Suppressor macrophage treated with lipopolysaccharide for 1 hour (primary cell): Measurements from ENCODE around the gene RXFP2.
A peak's percentile ranks its signal among the peaks of the same experiment; 100 is the strongest.

Source experiments
- DNase-seq, 3 donors: peaks; one replicate each; pipeline ENCODE4 v3.0.0-alpha.2; 2020 to 2022

RXFP2 gene, protein sequence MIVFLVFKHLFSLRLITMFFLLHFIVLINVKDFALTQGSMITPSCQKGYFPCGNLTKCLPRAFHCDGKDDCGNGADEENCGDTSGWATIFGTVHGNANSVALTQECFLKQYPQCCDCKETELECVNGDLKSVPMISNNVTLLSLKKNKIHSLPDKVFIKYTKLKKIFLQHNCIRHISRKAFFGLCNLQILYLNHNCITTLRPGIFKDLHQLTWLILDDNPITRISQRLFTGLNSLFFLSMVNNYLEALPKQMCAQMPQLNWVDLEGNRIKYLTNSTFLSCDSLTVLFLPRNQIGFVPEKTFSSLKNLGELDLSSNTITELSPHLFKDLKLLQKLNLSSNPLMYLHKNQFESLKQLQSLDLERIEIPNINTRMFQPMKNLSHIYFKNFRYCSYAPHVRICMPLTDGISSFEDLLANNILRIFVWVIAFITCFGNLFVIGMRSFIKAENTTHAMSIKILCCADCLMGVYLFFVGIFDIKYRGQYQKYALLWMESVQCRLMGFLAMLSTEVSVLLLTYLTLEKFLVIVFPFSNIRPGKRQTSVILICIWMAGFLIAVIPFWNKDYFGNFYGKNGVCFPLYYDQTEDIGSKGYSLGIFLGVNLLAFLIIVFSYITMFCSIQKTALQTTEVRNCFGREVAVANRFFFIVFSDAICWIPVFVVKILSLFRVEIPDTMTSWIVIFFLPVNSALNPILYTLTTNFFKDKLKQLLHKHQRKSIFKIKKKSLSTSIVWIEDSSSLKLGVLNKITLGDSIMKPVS

DNA sequence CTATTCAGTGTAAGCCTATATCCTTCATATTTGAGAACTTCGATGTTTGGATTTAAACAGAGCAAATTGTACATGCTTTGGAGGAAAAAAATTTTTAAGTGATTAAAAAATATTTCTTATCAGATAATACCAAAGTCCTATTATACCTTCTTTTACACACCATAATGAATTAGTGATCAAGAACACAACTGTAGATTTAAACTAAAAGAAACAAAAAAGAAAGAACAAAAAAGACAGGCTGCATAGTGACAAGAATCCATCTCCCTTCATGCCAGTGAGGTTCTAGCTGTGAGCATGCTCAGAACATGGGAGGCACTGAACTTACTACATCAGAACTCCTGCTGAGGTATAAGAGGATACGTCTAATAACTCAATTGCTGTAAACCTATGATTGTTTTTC, at the start of gene RXFP2:
TSS of gene RXFP2 (plus strand) at position 301 of the 400 bp plus-strand sequence. CDS start at position 388, 87 bp downstream.
- no peak for DNase-seq

DNA sequence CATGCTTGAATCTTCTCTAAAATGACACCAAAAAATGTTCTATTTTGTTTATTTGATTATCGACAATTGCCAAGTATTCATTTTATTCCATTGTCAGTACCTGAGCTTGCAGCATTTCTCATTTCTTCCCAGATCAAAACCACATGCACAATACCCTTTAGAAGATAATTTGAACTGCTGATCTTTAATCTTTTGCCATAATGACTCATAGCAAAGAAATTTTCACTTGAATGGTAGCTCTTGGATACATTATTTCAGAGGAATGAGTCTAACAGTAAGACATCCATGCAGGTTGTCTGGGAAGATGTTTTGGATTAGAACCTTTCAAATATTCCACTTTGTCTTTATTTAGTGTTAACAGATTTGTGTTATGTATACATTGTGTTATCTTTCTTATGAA, 42.0 kb upstream of the RXFP2 start:
- DNase-seq: no peak

DNA sequence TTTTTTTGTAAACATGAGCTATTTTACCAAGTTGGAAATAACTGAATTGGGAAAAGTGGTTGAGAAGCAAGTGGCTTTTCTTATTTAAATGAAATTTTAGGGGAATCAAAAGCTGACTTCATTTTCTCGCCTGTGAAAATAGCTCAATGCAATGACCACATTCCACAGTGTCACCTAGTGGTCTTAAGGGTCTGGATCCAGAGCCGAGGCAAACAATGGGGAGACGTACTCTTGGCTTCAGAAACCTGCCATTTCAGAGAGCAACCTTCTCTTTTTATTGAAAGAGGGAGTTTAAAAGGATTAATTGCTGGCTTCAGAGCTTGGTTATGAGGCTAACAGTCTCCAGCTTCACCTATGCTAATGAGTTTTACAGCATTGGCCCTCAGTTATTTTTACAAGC, 39.7 kb upstream of the RXFP2 start:
- DNase-seq: no peak

DNA sequence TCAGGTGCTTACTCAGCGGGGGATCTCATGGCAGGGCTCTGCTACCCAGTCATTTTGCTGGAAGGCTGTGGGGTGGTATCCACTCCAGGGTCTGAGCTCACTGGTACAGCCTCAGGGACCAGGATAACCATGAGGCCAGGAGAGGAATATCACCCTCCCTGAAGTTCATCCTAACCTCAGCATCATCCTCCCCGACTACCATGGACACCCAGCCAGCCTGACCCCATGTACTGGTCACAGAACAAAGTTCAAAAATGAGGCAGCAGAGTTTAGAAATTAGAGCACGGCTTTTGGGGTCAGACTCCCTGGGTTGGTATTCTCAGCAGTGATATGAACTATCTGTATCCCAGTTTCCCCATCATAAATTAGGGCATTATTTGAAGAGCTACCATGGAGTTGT, 35.5 kb upstream of the RXFP2 start:
- no peak for DNase-seq

DNA sequence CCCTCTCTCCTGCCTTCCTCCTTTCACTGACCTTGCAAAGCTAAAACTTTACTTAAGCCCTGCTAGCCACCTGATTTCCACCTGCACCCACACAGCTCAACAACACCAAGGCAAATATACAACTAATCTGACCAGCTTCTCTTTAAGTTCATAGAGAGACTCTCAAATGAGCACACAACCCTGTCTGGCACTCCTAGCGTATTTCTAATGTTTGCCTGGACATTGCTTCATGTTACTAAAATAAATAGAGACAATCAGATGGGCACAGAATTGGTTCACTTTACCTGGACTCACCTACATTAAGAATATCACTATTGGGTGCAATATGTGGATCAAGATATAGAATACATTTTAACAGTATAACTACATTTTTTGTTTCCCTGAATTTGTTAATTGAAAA, 33.2 kb upstream of the RXFP2 start:
- DNase-seq: no peak

DNA sequence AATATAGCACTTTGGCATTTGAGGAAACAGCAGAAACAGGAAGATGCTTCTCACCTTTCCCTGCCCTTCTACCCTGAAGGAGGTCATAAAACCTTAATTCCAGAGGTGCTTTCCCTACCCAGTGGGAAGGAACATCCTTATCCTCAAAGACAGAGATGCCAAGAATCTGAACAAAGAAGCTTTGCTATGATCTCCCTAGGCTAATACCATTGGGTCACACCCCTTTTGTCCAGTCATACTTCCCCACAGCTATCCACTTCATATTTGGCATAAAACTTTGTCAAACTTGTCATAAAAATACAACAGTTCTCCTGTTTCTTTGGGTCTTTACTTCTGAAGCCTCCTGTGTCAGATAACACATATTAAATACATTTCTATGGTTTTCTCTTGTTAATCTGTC, 21.7 kb upstream of the RXFP2 start:
- no peak for DNase-seq

DNA sequence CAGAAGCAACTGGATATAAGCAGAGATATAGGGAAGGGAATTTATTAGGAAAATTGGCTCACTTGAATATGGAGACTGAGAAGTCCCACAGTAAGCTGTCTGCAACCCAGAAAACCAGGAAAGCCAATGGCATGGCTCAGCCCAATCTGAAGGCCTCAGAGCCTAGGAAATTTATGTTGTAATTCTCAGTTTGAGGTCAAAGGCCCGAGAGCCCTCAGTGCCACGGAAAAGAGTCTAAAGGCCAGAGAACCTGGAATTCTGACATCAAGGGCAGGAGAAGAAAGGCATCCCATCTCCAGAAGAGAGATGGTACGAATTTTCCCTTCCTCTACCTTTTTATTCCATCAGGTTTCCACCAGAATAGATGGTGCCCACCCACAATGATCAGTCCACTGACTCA, 20.1 kb upstream of the RXFP2 start:
- no peak for DNase-seq

DNA sequence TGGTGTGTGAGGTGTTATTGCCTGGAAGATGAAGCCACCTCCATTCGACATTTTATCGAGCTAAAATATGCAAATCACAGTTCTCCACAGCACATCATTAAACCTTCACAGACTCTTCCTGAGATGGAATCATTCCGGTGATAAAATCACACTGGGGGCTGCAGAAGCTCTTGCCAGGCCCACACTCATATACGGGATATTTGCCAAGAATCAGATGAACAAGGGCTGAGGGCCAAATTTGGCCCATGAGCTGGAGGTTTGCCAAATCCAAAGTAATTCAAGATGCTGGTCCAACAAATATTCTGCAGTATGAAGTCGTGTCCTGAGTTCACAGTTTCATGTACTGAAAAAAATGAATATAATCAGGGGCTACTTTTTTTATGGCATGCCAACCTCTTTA, 16.7 kb upstream of the RXFP2 start:
- DNase-seq: no peak

DNA sequence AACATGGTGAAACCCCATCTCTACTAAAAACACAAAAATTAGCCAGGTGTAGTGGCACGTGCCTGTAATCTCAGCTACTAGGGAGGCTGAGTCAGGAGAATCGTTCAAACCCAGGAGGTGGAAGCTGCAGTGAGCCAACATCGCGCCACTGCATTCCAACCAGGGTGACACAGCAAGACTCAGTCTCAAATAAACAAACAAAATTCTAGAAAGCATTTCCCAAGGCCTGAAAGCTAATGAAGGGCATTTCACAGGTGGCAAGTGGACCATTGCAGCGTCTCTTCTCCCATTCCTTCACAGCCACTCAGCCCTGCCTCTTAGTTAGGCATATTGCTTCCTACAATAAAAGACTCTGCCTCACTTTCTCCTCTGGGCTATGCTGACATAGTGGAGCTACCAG, 13.5 kb upstream of the RXFP2 start:
- no peak for DNase-seq

DNA sequence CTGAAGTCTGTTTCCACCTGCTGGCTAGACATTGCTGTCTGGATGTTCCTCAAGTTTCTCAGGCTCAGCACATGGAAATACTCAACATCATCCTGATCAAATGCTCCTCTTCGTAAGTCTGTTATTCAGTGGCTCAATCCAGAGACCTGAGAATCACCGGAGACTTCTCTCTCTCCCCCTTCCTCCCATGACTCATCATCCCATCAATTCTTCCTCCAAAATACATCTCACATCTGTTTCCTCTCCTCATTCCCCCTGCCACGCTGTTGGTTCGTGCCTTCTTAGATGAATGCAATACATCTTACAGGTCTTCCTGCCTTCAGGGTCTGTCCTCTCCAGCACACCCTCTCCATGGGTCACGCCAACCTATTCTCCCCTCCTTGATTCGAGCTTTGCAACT, 7.4 kb upstream of the RXFP2 start:
- DNase-seq: no peak

DNA sequence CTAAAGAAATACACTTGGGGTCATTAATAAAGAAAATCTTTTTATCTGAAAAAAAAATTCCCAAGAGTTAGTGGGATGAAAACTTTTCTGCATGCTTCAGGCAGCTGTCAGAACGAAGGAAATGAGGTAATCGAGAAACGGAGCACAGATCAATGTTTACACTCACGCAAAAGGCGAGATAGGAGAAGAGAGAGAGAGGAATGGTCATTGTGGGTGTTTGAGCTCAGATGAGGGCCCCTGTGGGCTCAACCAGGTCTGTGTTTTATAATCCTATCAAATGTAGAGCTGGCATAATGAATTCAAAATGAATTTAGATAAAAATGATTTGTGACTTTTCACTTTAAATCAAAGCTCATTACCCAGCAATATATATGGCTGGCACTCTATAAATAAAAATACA, 6.3 kb upstream of the RXFP2 start:
- DNase-seq: no peak

DNA sequence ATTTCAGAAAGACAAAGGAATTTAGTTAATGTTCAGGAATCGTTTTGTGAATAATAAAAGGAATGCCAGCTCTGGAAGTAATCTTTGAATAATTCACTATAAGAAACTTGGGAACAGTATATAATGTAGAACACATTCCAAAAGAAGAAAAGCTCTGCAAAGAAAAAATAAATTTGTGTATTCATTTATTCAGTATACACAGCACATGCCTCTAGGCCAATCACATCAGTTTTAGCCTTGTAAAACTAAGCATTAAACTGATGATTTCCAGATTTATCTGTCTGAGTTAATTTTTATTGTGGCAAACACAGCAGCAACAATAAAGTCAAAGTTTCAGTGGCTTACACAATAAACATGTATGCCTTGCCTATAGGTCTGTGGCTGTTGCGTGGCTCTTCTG, 5.7 kb upstream of the RXFP2 start:
- no peak for DNase-seq

DNA sequence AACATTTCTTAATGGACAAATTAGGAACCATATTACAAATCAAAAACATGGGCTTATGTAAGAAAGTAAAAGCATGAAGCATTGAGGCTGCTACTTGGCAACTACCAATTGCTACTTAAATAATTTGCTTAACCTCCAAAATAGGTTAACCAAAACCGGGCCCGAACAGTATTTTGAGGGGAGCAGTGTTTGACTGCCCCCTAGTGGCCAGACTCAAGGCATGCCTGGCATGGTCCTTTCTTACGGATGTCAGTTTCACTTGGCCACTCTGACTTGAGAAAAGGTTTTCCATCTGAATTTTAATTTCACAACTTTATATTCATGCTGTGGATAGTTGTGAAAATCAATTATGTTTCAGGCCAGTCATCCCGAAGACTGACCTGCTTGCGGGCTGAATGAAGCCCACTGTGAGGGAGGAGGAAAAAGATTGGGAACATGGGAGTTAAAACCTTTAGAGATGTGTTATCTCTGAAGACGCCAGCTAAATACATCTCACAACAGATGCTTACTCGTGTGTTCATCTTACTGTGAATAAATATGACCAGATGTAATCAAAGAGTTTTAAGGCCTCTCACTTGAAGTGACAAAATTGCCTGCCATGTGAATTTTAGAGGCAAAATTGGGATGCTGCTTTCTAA, 2.9 kb downstream of the RXFP2 start:
- DNase-seq: peak; percentile 76 to 85 (median 82)

DNA sequence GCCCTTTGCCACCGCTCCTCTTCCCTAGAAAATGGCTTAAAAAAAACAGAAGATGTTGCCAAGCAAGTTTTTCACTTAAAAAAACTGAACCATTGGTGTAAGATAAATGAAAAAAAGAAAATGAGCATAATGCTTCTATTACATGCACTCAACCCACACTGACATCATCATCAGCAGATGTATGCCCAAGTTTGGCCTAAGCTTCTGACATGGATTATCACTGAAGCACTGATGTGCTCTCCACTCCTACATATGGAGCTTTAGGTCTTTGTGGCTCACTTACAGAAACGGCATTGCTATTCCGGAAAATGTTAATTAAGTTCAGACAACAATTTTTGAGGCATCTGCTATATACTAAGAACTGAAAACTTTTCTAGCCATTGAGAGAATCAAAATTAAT, 8.0 kb downstream of the RXFP2 start:
- no peak for DNase-seq

DNA sequence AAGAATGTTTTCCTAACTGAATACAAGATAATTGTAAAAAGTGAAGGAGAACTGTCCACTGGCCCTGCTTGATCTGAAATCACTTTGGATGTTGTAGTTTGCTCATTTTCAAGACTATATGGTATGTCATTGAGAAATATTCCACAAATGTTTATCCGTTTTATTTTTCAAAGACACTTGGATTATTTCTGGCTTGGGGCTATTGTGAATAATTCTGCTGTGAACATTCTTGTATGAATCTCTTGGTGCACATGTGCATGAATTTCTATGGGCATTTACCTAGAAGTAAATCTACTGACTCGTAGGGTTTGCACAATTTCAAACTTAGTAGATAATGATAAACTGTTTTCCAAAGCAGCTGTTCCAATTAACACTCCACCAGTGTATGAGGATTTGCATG, 8.6 kb downstream of the RXFP2 start:
- no peak for DNase-seq

DNA sequence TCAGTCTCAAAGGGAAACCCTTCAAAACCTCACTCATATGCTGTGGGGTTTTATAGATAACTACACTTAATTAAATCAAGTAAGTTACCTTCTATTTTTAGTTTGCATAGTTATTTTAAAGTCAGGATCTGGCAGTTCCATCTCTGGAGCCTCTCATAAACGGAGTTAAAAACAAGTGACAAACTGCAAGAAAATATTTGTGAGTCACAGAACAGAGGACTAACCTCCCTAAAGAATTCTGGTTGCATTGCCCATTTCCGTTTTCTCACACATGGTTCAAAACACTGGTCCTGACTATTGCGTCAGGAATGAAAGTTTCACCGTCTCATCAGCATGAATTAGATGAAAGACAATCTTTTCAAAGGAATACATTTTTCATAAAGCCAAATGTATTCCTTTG, 10.6 kb downstream of the RXFP2 start:
- DNase-seq: peak in 1 of 3 donors; percentile 9

DNA sequence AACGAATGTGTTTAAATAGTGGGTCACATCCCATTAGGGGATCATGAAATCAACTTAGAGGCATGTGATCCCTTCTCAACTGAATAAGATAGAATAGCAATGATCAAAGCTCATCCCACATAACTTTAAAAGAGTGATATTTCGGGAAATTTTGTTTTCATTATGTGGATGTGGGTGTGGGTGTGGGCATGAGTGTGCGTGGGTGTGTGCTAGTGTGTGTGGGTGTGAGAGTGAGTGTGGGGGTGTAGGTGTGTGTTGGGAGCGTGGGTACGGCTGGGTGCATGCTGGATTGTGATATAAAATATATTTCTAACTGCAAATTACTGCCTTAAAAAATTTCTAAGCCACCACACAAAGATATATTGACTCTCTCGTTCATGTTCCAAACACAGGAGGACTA, 15.9 kb downstream of the RXFP2 start:
- DNase-seq: no peak

DNA sequence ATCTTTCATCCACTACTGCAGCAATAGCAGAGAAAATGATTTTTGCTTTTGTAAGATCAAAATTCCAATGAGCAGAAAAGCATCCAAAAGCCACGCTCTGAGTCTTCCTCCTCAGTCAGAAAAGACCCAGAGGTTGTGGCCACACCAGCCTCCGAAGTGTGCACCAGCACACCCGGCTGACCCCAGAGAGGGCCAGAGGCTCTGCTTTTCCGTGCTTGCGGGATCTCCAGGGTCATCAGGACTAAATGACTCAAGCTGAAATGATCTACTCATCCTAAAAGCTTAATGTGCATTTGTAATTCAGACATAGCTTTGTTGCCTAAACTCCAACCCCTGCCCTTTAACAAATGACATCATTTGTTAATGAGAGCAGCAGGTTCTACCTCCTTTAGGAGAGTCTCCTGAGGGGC, 16.5 kb downstream of the RXFP2 start:
- DNase-seq: no peak

DNA sequence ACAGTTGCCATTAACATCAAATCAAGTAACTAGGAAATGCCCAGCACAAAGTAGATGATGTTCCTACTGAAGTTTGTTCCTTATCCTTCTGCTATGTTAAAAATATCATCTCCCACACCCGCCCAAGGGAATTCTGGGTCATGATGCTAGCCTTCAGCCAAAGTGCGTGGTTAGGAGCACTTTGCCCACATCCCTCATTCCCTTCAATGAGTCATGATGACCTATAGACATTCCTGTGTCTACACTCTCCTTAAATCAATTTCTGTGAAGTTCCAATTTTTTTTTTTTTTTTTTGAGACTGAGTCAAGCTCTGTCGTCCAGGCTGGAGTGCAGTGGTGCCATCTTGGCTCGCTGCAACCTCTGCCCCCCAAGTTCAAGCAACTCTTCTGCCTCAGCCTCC, 17.0 kb downstream of the RXFP2 start:
- DNase-seq: no peak

DNA sequence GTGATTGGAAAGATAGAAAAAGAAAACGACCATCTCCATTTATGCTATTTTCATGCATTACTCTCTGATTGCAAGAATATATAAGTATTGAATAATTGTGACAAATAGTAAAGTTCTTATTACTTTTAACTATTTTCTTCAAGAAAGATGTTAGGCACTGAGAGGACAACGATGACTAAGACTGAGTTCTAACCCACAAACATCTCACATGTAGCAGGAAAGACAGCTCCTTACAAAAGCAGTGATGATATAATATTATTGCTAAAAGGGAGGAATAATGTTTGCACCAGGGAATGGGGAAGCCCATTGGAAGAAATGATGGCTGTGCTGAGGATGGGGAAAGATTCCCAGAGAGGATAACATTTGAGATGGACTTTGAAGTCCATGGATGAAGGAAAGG, 22.6 kb downstream of the RXFP2 start:
- DNase-seq: no peak

DNA sequence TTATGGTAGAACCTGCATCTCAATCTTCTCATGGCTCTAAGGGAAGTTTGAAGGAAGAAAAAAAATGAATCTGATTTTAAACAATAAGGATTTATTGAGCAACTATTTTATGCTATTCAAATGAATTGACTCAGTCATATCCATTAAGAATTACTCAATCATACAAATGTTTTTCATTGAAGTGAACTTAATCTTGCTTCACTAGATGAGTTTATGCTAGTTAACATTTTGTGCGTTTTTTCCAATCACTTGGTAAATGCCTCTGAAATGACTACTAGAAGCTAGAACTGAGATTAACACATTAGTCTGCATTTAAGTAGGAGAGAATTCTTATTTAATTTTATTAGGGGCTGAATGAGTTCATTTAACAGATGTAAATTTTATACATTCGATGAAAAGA, 25.2 kb downstream of the RXFP2 start:
- DNase-seq: no peak

DNA sequence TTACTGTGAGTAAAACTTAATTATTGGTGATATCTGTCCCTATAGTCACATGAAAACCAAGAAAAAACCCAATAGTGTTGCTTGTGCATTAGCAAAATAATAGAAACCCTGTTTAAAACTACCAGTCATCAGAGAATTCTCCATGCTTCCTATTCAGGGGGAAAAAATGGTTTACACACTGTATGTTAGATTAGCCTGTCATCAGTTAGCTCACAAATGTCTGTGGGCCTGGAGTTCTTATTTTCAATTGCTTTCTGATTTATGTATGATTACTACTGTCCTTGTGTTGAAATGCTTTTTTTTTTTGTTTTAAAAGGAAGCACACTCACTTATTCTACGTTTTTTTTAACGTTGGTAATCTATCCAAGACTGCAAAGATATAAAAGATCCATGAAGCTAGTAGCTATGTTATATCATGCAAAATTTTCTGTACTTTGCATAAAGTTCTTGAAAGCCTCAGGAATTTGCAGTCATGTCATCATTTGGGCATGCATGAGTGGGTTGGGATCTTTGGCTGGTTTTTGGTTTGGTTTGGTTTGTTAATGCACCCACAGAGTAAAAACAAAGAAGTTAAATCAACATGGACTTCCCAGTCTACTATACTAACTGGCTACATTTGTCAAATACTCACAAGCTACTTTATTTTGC, 25.9 kb downstream of the RXFP2 start:
- no peak for DNase-seq

DNA sequence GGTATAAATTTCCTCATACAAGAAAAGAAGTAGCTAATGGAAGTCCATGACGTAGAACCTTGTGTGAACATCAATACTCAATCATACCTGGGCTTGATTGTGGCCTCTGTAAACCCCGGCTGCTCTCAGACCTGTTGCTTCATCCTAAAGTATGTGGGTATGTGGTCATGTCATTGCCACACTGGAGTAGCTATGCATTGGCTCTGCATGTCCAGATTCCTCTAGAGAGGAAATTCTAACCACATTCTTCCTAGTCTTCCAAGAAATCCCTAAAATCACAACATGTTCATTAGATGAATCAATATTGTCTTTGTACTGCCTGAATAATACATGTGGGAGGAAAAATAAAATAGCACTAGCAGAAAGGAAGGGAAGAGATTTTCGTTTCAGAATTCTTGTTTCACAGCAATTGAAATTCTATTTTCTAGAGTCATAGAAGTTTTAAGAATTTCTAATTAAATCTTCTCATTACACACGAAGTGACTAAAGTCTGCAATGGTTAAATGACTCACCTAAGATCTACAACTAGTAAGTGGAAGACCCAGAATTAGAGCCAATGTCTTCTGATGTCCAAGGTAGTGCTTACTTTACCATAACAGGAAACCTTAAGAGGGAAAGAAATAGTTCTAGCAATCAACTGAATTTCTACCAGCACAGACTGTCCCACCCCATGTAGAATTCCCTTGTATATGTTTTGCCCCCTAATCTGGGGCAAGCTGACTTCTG, 28.0 kb downstream of the RXFP2 start:
- no peak for DNase-seq
